Mammary epithelial cell (primary cell): Measurements from ENCODE around the gene NOD1.

Experiments used
- CTCF ChIP-seq, 2 donors: IDR thresholded peaks in 1 of 2; conservative IDR thresholded peaks in 1 of 2; 2 replicates each; pipeline ENCODE4 v1.5.1; 2011 to 2012; ENCODE audit warnings: inconsistent platforms in 2 of 2, low read length in 2 of 2, mild to moderate bottlenecking in 2 of 2, control low read depth in 1 of 2, low read depth in 1 of 2; ENCODE audit not compliant: insufficient read depth in 1 of 2; ENCODE audit errors: extremely low read depth in 1 of 2
- EZH2 ChIP-seq: IDR thresholded peaks from 2 replicates; pipeline ENCODE4 v1.6.1; 2012; ENCODE audit warnings: low read length, inconsistent platforms, borderline replicate concordance

- TF ChIP-seq EZH2 (no peak), CTCF (conservative IDR thresholded peaks at IDR 0.05 in 1 of 2, IDR thresholded peaks at IDR 0.05 in 1 of 2; ENCODE audit: extremely low read depth in 1 of 2, insufficient read depth in 1 of 2, low read depth in 1 of 2, low read length in 2 of 2) (no peak)
Measured at GRCh38 chr7:30453016-30453415, 25.6 kb downstream of the NOD1 start.
